ENCODE data around the gene NR5A1. TPM values are rescaled to one million over a fixed set of nuclear protein-coding genes. Genes with fewer than 3 reads are reported as not detected.

NR5A1 gene
- total RNA-seq, 2 experiments from 2014 or later: not detected

GRCh38 chr9:124452841-124453585, 54.2 kb downstream of the NR5A1 start:
- no peak for DNase-seq
- no peak overlapping the region for H3K27ac Mint-ChIP-seq
- no peak overlapping the region for H3K4me3 Mint-ChIP-seq
- no peaks in the 10 kb centered on the region for H3K9me3 Mint-ChIP-seq
- H3K4me1 Mint-ChIP-seq: no peaks in the 10 kb centered on the region
- H3K27me3 Mint-ChIP-seq: peaks cover 32% of the 10 kb centered on the region
- ChIA-PET POLR2A (no interaction called here), CTCF (no interaction called here)
- no peaks in the 10 kb centered on the region for H3K36me3 Mint-ChIP-seq (ENCODE audit: low read depth)

DNA sequence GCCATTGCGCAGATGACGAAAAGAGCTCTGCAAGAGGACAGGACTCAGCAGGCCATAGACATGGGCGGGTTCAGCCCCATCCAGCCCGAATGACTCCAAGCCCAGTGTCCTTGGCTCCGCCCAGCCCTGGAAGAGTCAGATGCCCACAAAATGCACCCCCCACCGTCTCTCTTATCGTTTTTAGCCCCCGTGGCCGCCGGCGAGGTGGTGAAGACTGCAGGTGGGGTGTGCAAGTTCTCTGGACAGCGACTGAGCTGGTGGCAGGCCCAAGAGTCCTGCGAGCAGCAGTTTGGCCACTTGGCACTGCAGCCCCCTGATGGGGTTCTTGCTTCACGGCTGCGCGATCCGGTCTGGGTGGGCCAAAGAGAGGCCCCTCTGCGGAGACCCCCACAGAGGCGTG, 54.9 kb downstream of the NR5A1 start:
- peaks cover 32% of the 10 kb centered on the region for H3K27me3 Mint-ChIP-seq
- POLR2A ChIA-PET: no interaction called here
- H3K4me3 Mint-ChIP-seq: no peak overlapping the region
- DNase-seq: no peak
- CTCF ChIA-PET: no interaction called here
- H3K4me1 Mint-ChIP-seq: no peaks in the 10 kb centered on the region
- H3K9me3 Mint-ChIP-seq: no peaks in the 10 kb centered on the region
- no peaks in the 10 kb centered on the region for H3K36me3 Mint-ChIP-seq (ENCODE audit: low read depth)
- no peak overlapping the region for H3K27ac Mint-ChIP-seq

- H3K4me3 Mint-ChIP-seq: no peak overlapping the region
- ChIA-PET CTCF (no interaction called here), POLR2A (no interaction called here)
- H3K27ac Mint-ChIP-seq: no peak overlapping the region
- H3K4me1 Mint-ChIP-seq: no peaks in the 10 kb centered on the region
- no peaks in the 10 kb centered on the region for H3K36me3 Mint-ChIP-seq (ENCODE audit: low read depth)
- peaks cover 32% of the 10 kb centered on the region for H3K27me3 Mint-ChIP-seq
- no peaks in the 10 kb centered on the region for H3K9me3 Mint-ChIP-seq
- DNase-seq: no peak
Measured at GRCh38 chr9:124450931-124451661, 56.1 kb downstream of the NR5A1 start.

DNA sequence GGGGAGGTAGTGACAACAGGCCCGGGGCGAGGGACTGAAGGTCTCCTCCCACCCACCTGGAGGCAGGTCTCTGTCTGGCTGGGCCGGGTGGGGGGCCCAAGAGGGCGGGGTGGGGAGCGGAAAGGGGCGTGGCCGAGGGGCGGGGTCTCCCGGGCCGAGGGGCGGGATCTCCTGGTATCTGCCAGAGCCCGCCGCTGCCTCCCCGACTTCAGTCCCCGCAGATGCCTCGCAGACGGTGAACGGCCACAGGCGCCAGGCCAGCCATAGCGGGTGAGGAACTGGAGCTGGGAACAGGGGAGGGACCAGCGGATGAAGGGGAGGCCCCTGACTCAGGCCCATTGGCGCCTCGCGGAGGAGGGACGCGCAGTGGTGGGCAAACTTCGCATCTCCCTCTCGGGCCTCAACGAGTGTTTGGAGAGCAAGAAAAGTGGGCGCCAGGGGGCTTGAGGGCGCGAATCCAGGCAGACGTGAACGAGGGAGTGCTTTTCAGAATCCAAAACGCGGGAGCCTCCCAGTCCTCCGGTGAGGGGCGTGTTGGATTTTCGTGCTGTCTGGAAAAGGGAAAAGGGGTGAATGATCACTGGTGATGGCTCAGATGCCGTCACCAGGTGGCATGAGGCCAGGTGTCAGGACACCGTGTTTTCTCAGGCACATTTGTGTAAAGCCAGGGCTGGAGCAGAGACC, 56.8 kb downstream of the NR5A1 start, which contains the start of gene ADGRD2:
Gene ADGRD2 (plus strand): TSS at position 211 of the 684 bp plus-strand sequence. CDS start 1,216 bp downstream, outside the sequence.
- Mint-ChIP-seq H3K4me1 (no peaks in the 10 kb centered on the region), H3K27ac (no peak within 1 kb of the TSS), H3K4me3 (no peak within 1 kb of the TSS), H3K27me3 (peaks cover 32% of the 10 kb centered on the region), H3K36me3 (ENCODE audit: low read depth) (no peaks in the 10 kb centered on the region), H3K9me3 (no peaks in the 10 kb centered on the region)
- POLR2A ChIA-PET: no interaction called here
- DNase-seq: no peak
- CTCF ChIA-PET: no interaction called here

DNA sequence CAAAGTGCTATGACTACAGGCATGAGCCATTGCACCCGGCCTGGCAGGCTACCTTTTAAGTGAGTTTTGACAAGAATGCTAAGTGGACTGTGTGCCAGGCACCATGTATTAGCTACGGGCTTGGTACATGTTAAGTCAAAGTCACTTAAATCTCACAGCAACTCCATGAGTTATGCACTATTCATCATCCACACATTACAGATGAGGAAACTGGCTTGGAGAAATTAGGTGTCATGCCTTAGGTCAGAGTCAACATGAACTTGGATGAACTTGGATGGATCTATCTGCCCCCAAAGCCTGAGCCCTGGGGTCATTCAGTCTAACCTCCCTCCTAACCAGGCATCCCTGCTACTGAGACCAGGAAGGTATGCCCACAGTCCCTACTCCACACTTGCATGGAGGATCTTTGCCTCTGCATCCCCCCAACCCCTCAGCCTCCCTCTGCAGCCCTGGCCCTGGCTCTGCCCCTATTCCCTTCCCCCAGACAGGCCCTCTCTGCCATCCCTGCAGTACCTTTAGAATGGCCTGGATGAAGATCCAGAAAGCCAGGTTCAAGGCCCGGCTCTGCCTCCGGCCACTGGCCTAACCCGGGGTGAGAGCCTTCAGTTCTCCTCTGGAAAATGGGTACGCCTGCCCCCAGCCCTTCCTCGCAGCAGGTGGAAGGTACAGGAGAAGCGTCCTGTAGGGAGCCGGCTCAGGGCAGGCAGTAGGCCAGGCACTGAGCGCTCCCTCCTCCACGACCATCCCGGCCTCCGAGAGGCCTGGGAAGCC, 57.6 kb downstream of the NR5A1 start:
- ChIA-PET CTCF (interaction anchor here (0.5 kb wide), 1 partner anchor 55 kb away, joined by 5 read pairs; no protein-coding TSS in a partner anchor), POLR2A (no interaction called here)
- Mint-ChIP-seq H3K27me3 (peaks cover 32% of the 10 kb centered on the region), H3K4me3 (no peak overlapping the region), H3K27ac (no peak overlapping the region), H3K36me3 (ENCODE audit: low read depth) (no peaks in the 10 kb centered on the region), H3K4me1 (no peaks in the 10 kb centered on the region), H3K9me3 (no peaks in the 10 kb centered on the region)
- DNase-seq: no peak

- POLR2A ChIA-PET: no interaction called here
- CTCF ChIA-PET: no interaction called here
- Mint-ChIP-seq H3K27me3 (peaks cover 38% of the 10 kb centered on the region), H3K9me3 (no peaks in the 10 kb centered on the region), H3K36me3 (ENCODE audit: low read depth) (no peaks in the 10 kb centered on the region), H3K4me3 (no peak overlapping the region), H3K4me1 (no peaks in the 10 kb centered on the region), H3K27ac (no peak overlapping the region)
- DNase-seq: no peak
Measured at GRCh38 chr9:124448019-124448418, 59.2 kb downstream of the NR5A1 start.

GRCh38 chr9:124447297-124447661, 59.9 kb downstream of the NR5A1 start:
- ChIA-PET POLR2A (no interaction called here), CTCF (no interaction called here)
- Mint-ChIP-seq H3K9me3 (no peaks in the 10 kb centered on the region), H3K4me3 (no peak overlapping the region), H3K27me3 (peaks cover 38% of the 10 kb centered on the region), H3K27ac (no peak overlapping the region), H3K4me1 (no peaks in the 10 kb centered on the region), H3K36me3 (ENCODE audit: low read depth) (no peaks in the 10 kb centered on the region)
- DNase-seq: no peak

GRCh38 chr9:124444166-124444565, 63.0 kb downstream of the NR5A1 start:
- H3K9me3 Mint-ChIP-seq: no peaks in the 10 kb centered on the region
- H3K36me3 Mint-ChIP-seq (ENCODE audit: low read depth): no peaks in the 10 kb centered on the region
- no peak overlapping the region for H3K4me3 Mint-ChIP-seq
- DNase-seq: no peak
- no peak overlapping the region for H3K27ac Mint-ChIP-seq
- ChIA-PET CTCF (interaction anchor here (0.6 kb wide), 1 partner anchor 276 kb away, joined by 3 read pairs; no protein-coding TSS in a partner anchor), POLR2A (no interaction called here)
- H3K27me3 Mint-ChIP-seq: peaks cover 29% of the 10 kb centered on the region
- H3K4me1 Mint-ChIP-seq: no peaks in the 10 kb centered on the region

GRCh38 chr9:124443625-124444024, 63.6 kb downstream of the NR5A1 start:
- H3K27ac Mint-ChIP-seq: no peak overlapping the region
- H3K4me1 Mint-ChIP-seq: no peaks in the 10 kb centered on the region
- no peak for DNase-seq
- CTCF ChIA-PET: interaction anchor here (0.6 kb wide), 1 partner anchor 275 kb away, joined by 3 read pairs; no protein-coding TSS in a partner anchor
- H3K4me3 Mint-ChIP-seq: no peak overlapping the region
- POLR2A ChIA-PET: no interaction called here
- no peaks in the 10 kb centered on the region for H3K9me3 Mint-ChIP-seq
- no peaks in the 10 kb centered on the region for H3K36me3 Mint-ChIP-seq (ENCODE audit: low read depth)
- H3K27me3 Mint-ChIP-seq: peaks cover 29% of the 10 kb centered on the region

- no peak overlapping the region for H3K4me3 Mint-ChIP-seq
- no peaks in the 10 kb centered on the region for H3K4me1 Mint-ChIP-seq
- ChIA-PET CTCF (no interaction called here), POLR2A (no interaction called here)
- H3K36me3 Mint-ChIP-seq (ENCODE audit: low read depth): no peaks in the 10 kb centered on the region
- peaks cover 24% of the 10 kb centered on the region for H3K27me3 Mint-ChIP-seq
- H3K27ac Mint-ChIP-seq: no peak overlapping the region
- no peak for DNase-seq
- H3K9me3 Mint-ChIP-seq: no peaks in the 10 kb centered on the region
Measured at GRCh38 chr9:124442826-124443225, 64.4 kb downstream of the NR5A1 start.

GRCh38 chr9:124442379-124442778, 64.8 kb downstream of the NR5A1 start:
- no peak for DNase-seq
- Mint-ChIP-seq H3K4me3 (no peak overlapping the region), H3K4me1 (no peaks in the 10 kb centered on the region), H3K9me3 (no peaks in the 10 kb centered on the region), H3K27me3 (peaks cover 24% of the 10 kb centered on the region), H3K36me3 (ENCODE audit: low read depth) (no peaks in the 10 kb centered on the region), H3K27ac (no peak overlapping the region)
- ChIA-PET CTCF (interaction anchor here (0.8 kb wide), 1 partner anchor 28 kb away, joined by 3 read pairs; no protein-coding TSS in a partner anchor), POLR2A (no interaction called here)

DNA sequence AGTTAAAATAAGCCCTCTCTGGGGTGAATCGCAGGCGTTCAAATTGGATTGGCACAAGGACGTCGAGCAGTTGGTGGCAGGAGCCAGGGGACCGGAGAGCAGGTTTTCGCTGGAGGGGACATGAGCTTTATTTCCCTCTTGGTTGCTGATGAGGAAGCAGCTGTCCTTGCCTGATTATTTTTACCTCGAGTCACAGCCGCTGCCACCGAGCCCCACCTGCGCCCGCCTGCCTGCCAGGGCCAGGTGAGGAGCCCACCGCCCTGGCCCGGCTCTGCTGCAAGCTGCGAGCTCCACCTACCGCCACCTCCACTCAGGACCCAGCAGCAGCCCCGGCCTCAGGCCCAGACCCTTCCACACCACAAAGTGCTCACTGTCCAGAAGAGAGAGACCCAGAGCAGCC, 65.9 kb downstream of the NR5A1 start:
- no peak for DNase-seq
- H3K4me3 Mint-ChIP-seq: no peak overlapping the region
- H3K27me3 Mint-ChIP-seq: peaks cover 24% of the 10 kb centered on the region
- H3K36me3 Mint-ChIP-seq (ENCODE audit: low read depth): no peaks in the 10 kb centered on the region
- H3K27ac Mint-ChIP-seq: no peak overlapping the region
- no peaks in the 10 kb centered on the region for H3K4me1 Mint-ChIP-seq
- ChIA-PET CTCF (interaction anchor here (0.8 kb wide), 1 partner anchor 27 kb away, joined by 3 read pairs; no protein-coding TSS in a partner anchor), POLR2A (no interaction called here)
- H3K9me3 Mint-ChIP-seq: no peaks in the 10 kb centered on the region

DNA sequence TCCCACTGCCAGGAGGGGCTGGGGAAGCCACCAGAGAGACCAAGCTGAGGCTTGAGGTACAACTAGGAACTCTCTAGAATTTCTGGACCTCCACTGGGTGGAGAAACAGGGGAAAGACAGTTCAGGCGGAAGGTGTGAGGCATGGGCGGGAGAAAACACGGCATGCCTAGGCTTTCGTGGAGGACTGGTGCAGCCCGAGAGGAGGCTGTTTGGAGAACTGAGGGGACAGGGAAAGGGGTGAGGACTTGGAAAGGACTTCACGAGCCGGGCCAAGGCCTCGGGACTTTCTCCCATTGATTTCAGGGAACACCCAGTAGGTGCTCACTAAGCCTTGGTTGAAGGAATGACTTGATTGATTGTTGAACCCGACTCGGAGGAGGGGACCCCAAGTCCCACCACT, 66.4 kb downstream of the NR5A1 start:
- Mint-ChIP-seq H3K4me3 (no peak overlapping the region), H3K4me1 (no peaks in the 10 kb centered on the region), H3K27me3 (peaks cover 24% of the 10 kb centered on the region), H3K36me3 (ENCODE audit: low read depth) (no peaks in the 10 kb centered on the region), H3K9me3 (no peaks in the 10 kb centered on the region), H3K27ac (no peak overlapping the region)
- CTCF ChIA-PET: no interaction called here
- no peak for DNase-seq
- POLR2A ChIA-PET: no interaction called here

Measured in activated CD4-positive, alpha-beta memory T cell treated with anti-CD3 and anti-CD28 coated beads, Interleukin-2, amount 10 ng/mL, durations not matched to agents 7 days and 5 days (primary cell).